Measurements from ENCODE around the gene SLC25A38.

GRCh38 chr3:39427506-39427905, 44.3 kb downstream of the SLC25A38 start:
- TF ChIP-seq EZH2 (IDR thresholded peaks at IDR 0.05; ENCODE audit: low read length, missing control alignments): no peak
- no peak for TF ChIP-seq CTCF (conservative IDR thresholded peaks at IDR 0.05 in 1 of 2, IDR thresholded peaks at IDR 0.05 in 1 of 2; ENCODE audit: low read depth in 1 of 2, low read length in 2 of 2)
